HCT116 (cell line): ENCODE results near the gene GNAS-AS1. TPM values are rescaled to one million over a fixed set of nuclear protein-coding genes. Genes with fewer than 3 reads are reported as not detected.

Experiments
- ATAC-seq: fragments of 200-7000 bp; cut with Tn5 transposase; 2 replicates; pipeline ENCODE4 v1.9.1; 2020; ENCODE audit warnings: mild to moderate bottlenecking, moderate library complexity
- BruUV-seq: library from RNA; stranded (reverse); fragments of 400-500 nt; replicated peaks from 2 replicates; lab custom pipeline; 2021; lab: Mats Ljungman, UMichigan
- CTCF ChIA-PET: fragments of 300-600 bp; sonication (Branson Sonifier 250); formaldehyde crosslinking; loops from one replicate; lab custom pipeline; 2021; ENCODE audit warnings: antibody characterized with exemption; lab: Charles Lee
- POLR2A ChIA-PET: fragments of 300-600, 350-600 bp; sonication (Branson Sonifier 250); formaldehyde crosslinking; loops from one replicate; lab custom pipeline; 2021; ENCODE audit warnings: antibody characterized with exemption; lab: Charles Lee
- RAD21 ChIA-PET, 2 experiments: fragments of 300-600 bp; sonication (Branson Sonifier 250); formaldehyde crosslinking; loops; one replicate each; lab custom pipeline; 2023; ENCODE audit warnings: low total read pairs in 2 of 2; ENCODE audit not compliant: uncharacterized antibody in 2 of 2, unreplicated experiment in 2 of 2, low non-redundant PET in 1 of 2; lab: Charles Lee
- DNase-seq: peaks from one replicate; pipeline ENCODE4 v3.0.0-alpha.2; 2010; ENCODE audit warnings: low read depth, low spot score
- H2AFZ ChIP-seq: fragments of 200-600 bp; shearing (Covaris generic), sonication (generic); 2 replicates; pipeline ENCODE4 v1.6.1; 2017; ENCODE audit warnings: low read depth, mixed run types, mixed read lengths, antibody characterized with exemption, low read length; ENCODE audit not compliant: poor library complexity, severe bottlenecking
- H3K27ac ChIP-seq: 2 replicates; pipeline ENCODE4 v1.5.1; 2012; ENCODE audit warnings: low read depth, low read length
- H3K27me3 ChIP-seq: fragments of 200-600 bp; sonication (generic); 2 replicates; pipeline ENCODE4 v1.6.1; 2016; ENCODE audit warnings: mixed run types, low read length, mixed read lengths; ENCODE audit not compliant: insufficient read depth
- H3K36me3 ChIP-seq, 2 experiments: fragments of 200-500 bp in 1 of 2; fragments of 200-600 bp in 1 of 2; sonication (Bioruptor generic) in 1 of 2; sonication (generic) in 1 of 2; 2 replicates each; pipeline versions ENCODE4 v1.5.1 to v1.6.1; 2014 to 2016; ENCODE audit warnings: low read length in 2 of 2, inconsistent platforms in 1 of 2, mixed read lengths in 1 of 2, mixed run types in 1 of 2; ENCODE audit not compliant: insufficient read depth in 2 of 2, control insufficient read depth in 1 of 2
- H3K4me1 ChIP-seq, 2 experiments: fragments of 200-600 bp in 1 of 2; sonication (generic) in 1 of 2; 2 replicates each; pipeline versions ENCODE4 v1.5.1 to v1.6.1; 2012 to 2017; ENCODE audit warnings: low read length in 2 of 2, inconsistent platforms in 1 of 2, mild to moderate bottlenecking in 1 of 2, mixed read lengths in 1 of 2, mixed run types in 1 of 2, moderate library complexity in 1 of 2; ENCODE audit not compliant: insufficient read depth in 2 of 2, control insufficient read depth in 1 of 2
- H3K4me2 ChIP-seq: fragments of 200-600 bp; sonication (generic); 2 replicates; pipeline ENCODE4 v1.6.1; 2017; ENCODE audit warnings: mixed run types, low read length, mixed read lengths
- H3K4me3 ChIP-seq, 2 experiments: fragments of 200-600 bp in 1 of 2; sonication (generic) in 1 of 2; replicated peaks in 1 of 2; 2 replicates each; pipeline ENCODE4 v1.5.1; 2011 to 2016; ENCODE audit warnings: low read length in 2 of 2, control low read depth in 1 of 2, low read depth in 1 of 2, mild to moderate bottlenecking in 1 of 2, mixed read lengths in 1 of 2, mixed run types in 1 of 2
- H3K79me2 ChIP-seq: fragments of 200-600 bp; sonication (generic); 2 replicates; pipeline ENCODE4 v1.6.1; 2017; ENCODE audit warnings: mild to moderate bottlenecking, mixed run types, low read length, moderate library complexity, mixed read lengths; ENCODE audit not compliant: insufficient read depth
- H3K9ac ChIP-seq: fragments of 200-600 bp; sonication (generic); 2 replicates; pipeline ENCODE4 v1.6.1; 2016; ENCODE audit warnings: low read length, mixed read lengths
- H3K9me2 ChIP-seq: fragments of 200-600 bp; sonication (generic), shearing (Covaris generic); 2 replicates; pipeline ENCODE4 v1.6.1; 2017; ENCODE audit warnings: mixed run types, mild to moderate bottlenecking, moderate library complexity; ENCODE audit not compliant: insufficient read depth
- H3K9me3 ChIP-seq, 2 experiments: fragments of 200-500 bp in 1 of 2; fragments of 200-600 bp in 1 of 2; sonication (Bioruptor generic) in 1 of 2; sonication (generic) in 1 of 2; 2 replicates each; pipeline ENCODE4 v1.6.1; 2014 to 2017; ENCODE audit warnings: low read length in 2 of 2, mixed read lengths in 2 of 2, inconsistent platforms in 1 of 2, low read depth in 1 of 2, mild to moderate bottlenecking in 1 of 2, mixed run types in 1 of 2, moderate library complexity in 1 of 2; ENCODE audit not compliant: control insufficient read depth in 1 of 2, insufficient read depth in 1 of 2
- H4K20me1 ChIP-seq: fragments of 200-600 bp; sonication (generic), shearing (Covaris generic); 2 replicates; pipeline ENCODE4 v1.6.1; 2017; ENCODE audit warnings: mixed run types, mild to moderate bottlenecking, moderate library complexity; ENCODE audit not compliant: insufficient read depth
- ELF1 ChIP-seq: IDR thresholded peaks from 2 replicates; pipeline ENCODE4 v1.6.1; 2012; ENCODE audit warnings: low read depth, borderline replicate concordance
- EZH2phosphoT487 ChIP-seq: fragments of 200-600 bp; IDR thresholded peaks from 2 replicates; pipeline ENCODE4 v1.6.1; 2018; ENCODE audit warnings: antibody characterized with exemption, borderline replicate concordance
- JUND ChIP-seq: IDR thresholded peaks from 2 replicates; pipeline ENCODE4 v1.6.1; 2012
- POLR2A ChIP-seq: IDR thresholded peaks from 2 replicates; pipeline ENCODE4 v1.7.0; 2011; ENCODE audit warnings: borderline replicate concordance; ENCODE audit not compliant: insufficient read depth, insufficient read length; ENCODE audit errors: extremely low read depth
- SIN3A ChIP-seq: IDR thresholded peaks from 2 replicates; pipeline ENCODE4 v1.6.1; 2012; ENCODE audit warnings: low read depth
- SRF ChIP-seq: IDR thresholded peaks from 2 replicates; pipeline ENCODE4 v1.6.1; 2012; ENCODE audit warnings: low read depth
- ZFX ChIP-seq: fragments of 450-650 bp; IDR thresholded peaks from 2 replicates; pipeline ENCODE4 v1.6.1; 2017
- ZNF274 ChIP-seq: fragments of 200-500 bp; sonication (Bioruptor generic); IDR thresholded peaks from 2 replicates; pipeline ENCODE4 v1.6.1; 2014; ENCODE audit warnings: mild to moderate bottlenecking, low read depth, low read length, inconsistent platforms
- intact Hi-C: fragments of 100-400 bp; cut with micrococcal nuclease; formaldehyde crosslinking; loops from 2 replicates; pipeline ENCODE4 v1.10.0; 2022
- total RNA-seq: library from RNA; stranded (reverse); gene quantifications from one replicate; pipeline ENCODE4 v1.2.1, GENCODE V29; 2021; ENCODE audit not compliant: unreplicated experiment
- TF ChIP-seq, protein P1 (sequence below): IDR thresholded peaks from 2 replicates; pipeline ENCODE4 v1.6.1; 2012
- TF ChIP-seq, protein P2 (sequence below): IDR thresholded peaks from 2 replicates; pipeline ENCODE4 v1.6.1; 2011; ENCODE audit warnings: mild to moderate bottlenecking, low read length, moderate library complexity; ENCODE audit not compliant: insufficient replicate concordance; ENCODE audit errors: extremely low read depth

Gene GNAS-AS1
- total RNA-seq, 1 experiment from 2014 or later = not detected

DNA sequence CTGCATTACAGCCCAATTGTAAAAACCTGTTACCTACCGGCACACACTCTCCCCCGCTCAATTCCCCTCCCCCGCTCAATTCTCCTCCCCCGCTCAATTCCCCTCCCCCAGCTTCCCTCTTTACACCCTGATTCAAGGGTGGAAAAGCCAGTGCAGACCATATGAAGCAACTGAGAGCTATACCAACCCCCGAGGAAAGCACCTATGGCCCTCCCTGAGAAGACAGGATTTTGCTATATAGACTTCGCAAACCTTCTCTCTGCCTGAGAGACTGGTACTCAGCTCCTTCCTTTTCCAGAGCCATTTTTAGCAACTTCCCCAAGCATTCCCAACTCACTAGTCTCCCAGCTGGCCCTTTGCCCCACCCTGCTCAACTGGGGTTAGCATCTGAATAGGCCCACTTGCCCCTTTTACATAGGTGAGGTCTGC, 7.6 kb downstream of the GNAS-AS1 start:
- Histone ChIP-seq H3K36me3 (no peaks in the 10 kb centered on the region), H4K20me1 (no peaks in the 10 kb centered on the region), H3K4me2 (no peak overlapping the region), H2AFZ (no peak overlapping the region), H3K27ac (no peak overlapping the region), H3K4me3 (no peak overlapping the region), H3K27me3 (peaks cover 25% of the 10 kb centered on the region; the same call in 1 of the 2 replicates), H3K9ac (no peak overlapping the region), H3K4me1 (no peaks in the 10 kb centered on the region), H3K9me2 (no peaks in the 10 kb centered on the region), H3K79me2 (no peaks in the 10 kb centered on the region), H3K9me3 (no peaks in the 10 kb centered on the region)
- no peak for DNase-seq
- intact Hi-C loops = no loop called here
- no peak for TF ChIP-seq ELF1
- no peak for TF ChIP-seq POLR2A
- TF ChIP-seq ZNF274 = no peak
- TF ChIP-seq ZFX = no peak
- TF ChIP-seq SRF = no peak
- TF ChIP-seq SIN3A = no peak
- POLR2A ChIA-PET = no interaction called here
- no TSS peak for BruUV-seq
- RAD21 ChIA-PET = no interaction called here
- CTCF ChIA-PET = no interaction called here
- no peak for ATAC-seq

DNA sequence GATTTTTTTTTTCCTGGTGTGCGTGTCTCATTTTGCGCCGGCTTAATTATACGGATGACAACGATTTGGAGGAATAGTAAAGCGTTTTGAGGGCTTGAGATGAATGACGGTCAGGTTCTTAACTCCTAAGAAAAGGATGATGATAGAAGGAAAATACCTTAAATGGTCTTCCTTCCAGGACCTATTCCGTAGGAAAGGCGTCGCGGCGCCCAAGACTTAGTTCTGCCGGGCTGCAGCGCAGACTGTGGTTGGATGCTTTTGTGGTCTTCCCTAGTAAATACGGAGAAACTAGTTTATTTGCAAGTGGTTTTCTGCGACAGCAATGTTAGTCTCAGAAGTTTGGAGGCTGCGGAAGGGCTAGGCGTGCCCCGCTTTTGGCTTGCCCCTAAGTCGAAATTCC, 8.4 kb downstream of the GNAS-AS1 start:
- BruUV-seq = no TSS peak
- Histone ChIP-seq H3K79me2 (no peaks in the 10 kb centered on the region), H3K4me2 (no peak overlapping the region), H3K9ac (no peak overlapping the region), H4K20me1 (no peaks in the 10 kb centered on the region), H3K27me3 (peaks cover 17% of the 10 kb centered on the region; the same call in 1 of the 2 replicates), H3K9me3 (no peaks in the 10 kb centered on the region), H2AFZ (no peak overlapping the region), H3K9me2 (no peaks in the 10 kb centered on the region), H3K4me1 (no peaks in the 10 kb centered on the region), H3K4me3 (no peak overlapping the region), H3K36me3 (no peaks in the 10 kb centered on the region), H3K27ac (no peak overlapping the region)
- TF ChIP-seq, protein P1, sequence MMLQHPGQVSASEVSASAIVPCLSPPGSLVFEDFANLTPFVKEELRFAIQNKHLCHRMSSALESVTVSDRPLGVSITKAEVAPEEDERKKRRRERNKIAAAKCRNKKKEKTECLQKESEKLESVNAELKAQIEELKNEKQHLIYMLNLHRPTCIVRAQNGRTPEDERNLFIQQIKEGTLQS = no peak
- TF ChIP-seq POLR2A = no peak
- no peak for TF ChIP-seq SIN3A
- no peak for TF ChIP-seq EZH2phosphoT487
- TF ChIP-seq, protein P2, sequence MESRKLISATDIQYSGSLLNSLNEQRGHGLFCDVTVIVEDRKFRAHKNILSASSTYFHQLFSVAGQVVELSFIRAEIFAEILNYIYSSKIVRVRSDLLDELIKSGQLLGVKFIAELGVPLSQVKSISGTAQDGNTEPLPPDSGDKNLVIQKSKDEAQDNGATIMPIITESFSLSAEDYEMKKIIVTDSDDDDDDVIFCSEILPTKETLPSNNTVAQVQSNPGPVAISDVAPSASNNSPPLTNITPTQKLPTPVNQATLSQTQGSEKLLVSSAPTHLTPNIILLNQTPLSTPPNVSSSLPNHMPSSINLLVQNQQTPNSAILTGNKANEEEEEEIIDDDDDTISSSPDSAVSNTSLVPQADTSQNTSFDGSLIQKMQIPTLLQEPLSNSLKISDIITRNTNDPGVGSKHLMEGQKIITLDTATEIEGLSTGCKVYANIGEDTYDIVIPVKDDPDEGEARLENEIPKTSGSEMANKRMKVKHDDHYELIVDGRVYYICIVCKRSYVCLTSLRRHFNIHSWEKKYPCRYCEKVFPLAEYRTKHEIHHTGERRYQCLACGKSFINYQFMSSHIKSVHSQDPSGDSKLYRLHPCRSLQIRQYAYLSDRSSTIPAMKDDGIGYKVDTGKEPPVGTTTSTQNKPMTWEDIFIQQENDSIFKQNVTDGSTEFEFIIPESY = no peak
- TF ChIP-seq JUND = no peak
- ChIA-PET POLR2A (no interaction called here), CTCF (interaction anchor here (1.9 kb wide), 1 partner anchor 361 kb away, joined by 6 read pairs; no protein-coding TSS in a partner anchor), RAD21 (no interaction called here)
- DNase-seq = no peak
- no peak for ATAC-seq
- intact Hi-C loops = no loop called here
